Stomach (tissue), 9 donors: ENCODE data around the gene BCL6B. TPM values are rescaled to one million over a fixed set of nuclear protein-coding genes. Genes with fewer than 3 reads are reported as not detected.
"Not testable (repeated sequence)": the region's sequence is repeated elsewhere in the genome, so short reads cannot be mapped to it uniquely, and the experiment has no call there.

Source experiments
- DNase-seq, 2 donors: peaks; one replicate each; pipeline versions ENCODE4 v3.0.0 to v3.0.0-alpha.2; 2013 to 2019
- H3K27ac ChIP-seq, 5 donors: fragments of 200-600 bp in 4 of 5; sonication (generic) in 4 of 5; one replicate each; pipeline ENCODE4 v1.5.1; 2013 to 2019; ENCODE audit warnings: mild to moderate bottlenecking in 1 of 5, moderate library complexity in 1 of 5
- H3K27me3 ChIP-seq, 3 donors: fragments of 200-600 bp; sonication (generic); one replicate each; pipeline ENCODE4 v1.5.1; 2017 to 2019; ENCODE audit warnings: mixed run types in 1 of 3
- H3K36me3 ChIP-seq, 4 donors: fragments of 200-600 bp; sonication (generic); 1 replicate in 3 of 4; 2 replicates in 1 of 4; pipeline ENCODE4 v1.5.1; 2016 to 2019
- H3K4me1 ChIP-seq, 4 donors: fragments of 200-600 bp; sonication (generic); one replicate each; pipeline ENCODE4 v1.5.1; 2016 to 2019
- H3K4me3 ChIP-seq, 4 donors: fragments of 200-600 bp; sonication (generic) in 3 of 4; one replicate each; pipeline ENCODE4 v1.5.1; 2016 to 2019; ENCODE audit warnings: mild to moderate bottlenecking in 1 of 4
- H3K9me3 ChIP-seq, 4 donors: fragments of 200-600 bp; sonication (generic); one replicate each; pipeline ENCODE4 v1.5.1; 2016 to 2019
- EP300 ChIP-seq: sonication (generic); formaldehyde crosslinking; IDR thresholded peaks from one replicate; pipeline ENCODE4 v1.6.1; 2017; ENCODE audit warnings: antibody characterized with exemption
- POLR2A ChIP-seq, 4 donors: fragments of 450-650 bp; IDR thresholded peaks; one replicate each; pipeline ENCODE4 v1.6.1; 2016; ENCODE audit warnings: antibody characterized with exemption in 4 of 4, control low read depth in 2 of 4, mild to moderate bottlenecking in 1 of 4, moderate library complexity in 1 of 4
- POLR2AphosphoS5 ChIP-seq, 3 donors: sonication (generic); formaldehyde crosslinking; IDR thresholded peaks; one replicate each; pipeline ENCODE4 v1.6.1; 2016; ENCODE audit warnings: antibody characterized with exemption in 3 of 3
- WGBS, 5 donors: extraction: QIAGEN DNeasy Blood & Tissue Kit in 3 of 5; methylation state at CpG; one replicate each; pipeline versions ENCODE4 v1.1.5 to v1.1.7; 2013 to 2018; 5-methylcytosine and 5-hydroxymethylcytosine counted together
- intact Hi-C: fragments of 100-400 bp; cut with DNase I; formaldehyde crosslinking; loops from one replicate; pipeline ENCODE4 v1.15.1; 2023; ENCODE audit warnings: low total_unique reads
- polyA plus RNA-seq, 3 donors: library from polyadenylated mRNA; stranded (reverse); fragments of 200-250 nt; gene quantifications; one replicate each; pipeline ENCODE4 v1.2.3, GENCODE V29; 2013
- total RNA-seq, 5 donors: library from RNA; depleted of rRNA; stranded (reverse); fragments of >200 nt; gene quantifications; one replicate each; pipeline versions ENCODE4 v1.1.0 to v1.2.3, GENCODE V29; 2014 to 2016
- TF ChIP-seq, protein P1 (sequence below), 7 experiments: fragments of 450-650 bp in 4 of 7; fragments of 200-600 bp in 3 of 7; sonication (generic) in 3 of 7; IDR thresholded peaks; one replicate each; pipeline ENCODE4 v1.5.1; 2016 to 2019; ENCODE audit warnings: antibody characterized with exemption in 7 of 7, control low read depth in 2 of 7, mild to moderate bottlenecking in 1 of 7
- donor health status: healthy with polysubstance abuse.
- donor health status: Bipolar disorder and iron deficiency.
- donor health status: healthy.

The BCL6B gene
- total and polyA plus RNA-seq, 8 donors: 1.3 to 5.5 (median 3.6) TPM; not detected in 2

DNA sequence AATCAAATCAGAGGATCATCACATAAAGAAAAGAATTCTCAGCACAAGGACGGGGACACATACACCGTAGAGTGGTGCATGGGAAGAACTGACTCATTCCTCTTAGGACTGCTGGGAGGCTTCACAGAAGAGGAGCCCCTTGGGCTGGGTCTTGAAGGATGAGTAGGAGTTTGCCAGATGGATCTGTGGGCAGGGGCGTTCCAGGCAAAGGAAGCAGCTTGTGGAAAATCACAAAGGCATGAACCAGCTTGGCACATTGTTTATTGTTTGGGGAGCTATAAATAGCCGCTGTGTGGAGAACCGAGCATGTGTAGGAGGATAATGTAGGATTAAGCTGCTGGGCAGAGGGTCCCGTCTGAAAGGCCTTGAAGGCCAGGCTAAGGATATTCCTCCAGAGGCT is 26.1 kb downstream of the BCL6B start:
- H3K27ac ChIP-seq: no peak overlapping the region
- H3K4me1 ChIP-seq: peaks cover 10 to 38% (median 31%) of the 10 kb centered on the region in 4 donors
- intact Hi-C loops: no loop called here
- WGBS, 5 donors: 71 to 77% (median 74%) methylated on average over 6 of the region's 6 CpGs
- no peaks in the 10 kb centered on the region for H3K36me3 ChIP-seq
- no peak overlapping the region for H3K4me3 ChIP-seq
- H3K9me3 ChIP-seq: no peaks in the 10 kb centered on the region
- H3K27me3 ChIP-seq: peaks cover 0 to 47% (median 2%) of the 10 kb centered on the region in 3 donors
- TF ChIP-seq POLR2AphosphoS5 (IDR thresholded peaks at IDR 0.05): no peak
- TF ChIP-seq, protein P1, sequence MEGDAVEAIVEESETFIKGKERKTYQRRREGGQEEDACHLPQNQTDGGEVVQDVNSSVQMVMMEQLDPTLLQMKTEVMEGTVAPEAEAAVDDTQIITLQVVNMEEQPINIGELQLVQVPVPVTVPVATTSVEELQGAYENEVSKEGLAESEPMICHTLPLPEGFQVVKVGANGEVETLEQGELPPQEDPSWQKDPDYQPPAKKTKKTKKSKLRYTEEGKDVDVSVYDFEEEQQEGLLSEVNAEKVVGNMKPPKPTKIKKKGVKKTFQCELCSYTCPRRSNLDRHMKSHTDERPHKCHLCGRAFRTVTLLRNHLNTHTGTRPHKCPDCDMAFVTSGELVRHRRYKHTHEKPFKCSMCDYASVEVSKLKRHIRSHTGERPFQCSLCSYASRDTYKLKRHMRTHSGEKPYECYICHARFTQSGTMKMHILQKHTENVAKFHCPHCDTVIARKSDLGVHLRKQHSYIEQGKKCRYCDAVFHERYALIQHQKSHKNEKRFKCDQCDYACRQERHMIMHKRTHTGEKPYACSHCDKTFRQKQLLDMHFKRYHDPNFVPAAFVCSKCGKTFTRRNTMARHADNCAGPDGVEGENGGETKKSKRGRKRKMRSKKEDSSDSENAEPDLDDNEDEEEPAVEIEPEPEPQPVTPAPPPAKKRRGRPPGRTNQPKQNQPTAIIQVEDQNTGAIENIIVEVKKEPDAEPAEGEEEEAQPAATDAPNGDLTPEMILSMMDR (IDR thresholded peaks at IDR 0.05): no peak
- no peak for TF ChIP-seq EP300
- no peak for TF ChIP-seq POLR2A (IDR thresholded peaks at IDR 0.05)
- DNase-seq: no peak

DNA sequence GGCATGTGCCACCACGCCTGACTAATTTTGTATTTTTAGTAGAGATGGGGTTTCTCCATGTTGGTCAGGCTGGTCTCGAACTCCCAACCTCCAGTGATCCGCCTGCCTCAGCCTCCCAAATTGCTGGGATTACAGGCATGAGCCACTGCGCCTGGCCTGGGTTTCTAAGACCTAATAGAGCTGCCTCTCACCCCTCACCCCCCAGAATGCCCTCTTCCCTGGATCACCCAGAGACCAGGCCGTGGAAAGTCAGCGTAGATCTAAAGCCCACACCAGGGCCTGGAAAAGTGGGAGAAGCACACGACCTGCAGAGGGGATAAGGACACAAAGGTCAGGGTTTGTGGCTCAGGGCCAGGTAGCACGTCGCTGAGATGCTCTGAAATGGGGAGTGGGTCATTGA is 27.7 kb downstream of the BCL6B start:
- DNase-seq, H3K4me3 ChIP-seq, H3K36me3 ChIP-seq, H3K27ac ChIP-seq, intact Hi-C loops, H3K9me3 ChIP-seq: not testable (repeated sequence)
- WGBS, 5 donors: 77 to 85% (median 79%) methylated on average over 8 to 9 of the region's 9 CpGs
- H3K27me3 ChIP-seq: peaks cover 0 to 34% (median 0%) of the 10 kb centered on the region in 3 donors
- peaks cover 6 to 28% (median 21%) of the 10 kb centered on the region in 4 donors for H3K4me1 ChIP-seq

DNA sequence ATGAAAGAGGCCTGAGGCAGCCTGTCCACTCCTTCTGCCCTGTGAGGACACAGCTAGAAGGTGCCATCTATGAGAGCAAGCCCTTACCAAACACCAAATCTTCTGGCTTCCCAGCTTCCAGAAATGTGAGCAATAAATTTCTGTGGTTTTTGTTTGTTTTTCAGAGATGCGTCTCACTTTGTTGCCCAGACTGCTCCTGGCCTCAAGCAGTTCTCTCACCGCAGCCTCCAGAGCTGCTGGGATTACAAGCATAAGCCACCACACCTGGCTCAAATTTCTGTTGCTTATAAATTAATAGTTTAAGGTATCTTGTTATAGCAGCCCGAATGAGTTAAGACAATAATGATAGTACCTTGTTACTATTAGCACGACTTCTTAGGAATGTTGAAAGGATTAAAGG is 33.5 kb downstream of the BCL6B start:
- H3K36me3 ChIP-seq: no peaks in the 10 kb centered on the region
- DNase-seq: no peak
- H3K4me3 ChIP-seq: no peak overlapping the region
- H3K4me1 ChIP-seq: peaks cover 0 to 15% (median 3%) of the 10 kb centered on the region in 4 donors
- peaks cover 0 to 11% (median 0%) of the 10 kb centered on the region in 3 donors for H3K27me3 ChIP-seq
- 70 to 87% (median 75%) methylated on average over 4 of the region's 4 CpGs for WGBS, 5 donors
- TF ChIP-seq EP300 (no peak), POLR2AphosphoS5 (IDR thresholded peaks at IDR 0.05) (no peak), POLR2A (IDR thresholded peaks at IDR 0.05) (no peak)
- TF ChIP-seq, protein P1 (IDR thresholded peaks at IDR 0.05): no peak
- intact Hi-C loops: no loop called here
- no peak overlapping the region for H3K27ac ChIP-seq
- no peaks in the 10 kb centered on the region for H3K9me3 ChIP-seq

DNA sequence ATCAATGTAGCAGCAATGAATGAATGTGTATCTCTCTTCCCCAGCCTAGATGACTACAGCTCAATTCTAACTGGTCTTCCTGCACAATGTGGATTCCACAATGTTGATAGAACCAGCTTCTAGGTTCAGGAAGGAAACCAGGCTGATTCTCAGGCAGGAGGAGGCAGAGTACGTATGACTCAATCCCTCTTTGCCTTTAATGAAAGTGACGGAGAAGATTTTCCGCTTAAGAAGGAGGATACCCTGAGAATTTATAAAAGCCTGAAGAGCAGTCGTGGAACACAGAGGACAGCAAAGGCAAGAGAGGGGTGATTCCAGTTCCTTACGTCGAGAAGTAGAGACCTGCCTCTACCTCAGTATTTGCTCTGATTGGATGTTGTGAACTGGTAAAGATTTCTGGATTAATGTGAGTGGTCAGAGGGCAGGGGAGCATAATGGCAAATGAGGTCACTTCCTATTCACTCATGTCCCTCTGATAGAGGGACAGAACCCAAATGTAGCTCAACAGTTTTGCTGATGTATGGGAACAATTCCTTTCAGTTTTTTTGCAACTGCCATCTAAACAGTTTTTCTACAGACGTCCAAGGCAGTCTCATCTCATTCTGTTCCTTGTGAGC is 36.1 kb downstream of the BCL6B start:
- TF ChIP-seq EP300 (no peak), POLR2AphosphoS5 (IDR thresholded peaks at IDR 0.05) (no peak), POLR2A (IDR thresholded peaks at IDR 0.05) (no peak)
- TF ChIP-seq, protein P1 (IDR thresholded peaks at IDR 0.05): no peak
- no peak overlapping the region for H3K27ac ChIP-seq
- H3K27me3 ChIP-seq: peaks cover 0 to 23% (median 0%) of the 10 kb centered on the region in 3 donors
- H3K4me1 ChIP-seq: peaks cover 0 to 9% (median 0%) of the 10 kb centered on the region in 4 donors
- WGBS, 5 donors: 57 to 75% (median 70%) methylated on average over 7 of the region's 7 CpGs
- H3K4me3 ChIP-seq: no peak overlapping the region
- no peaks in the 10 kb centered on the region for H3K9me3 ChIP-seq
- no peaks in the 10 kb centered on the region for H3K36me3 ChIP-seq
- intact Hi-C loops: no loop called here
- no peak for DNase-seq

DNA sequence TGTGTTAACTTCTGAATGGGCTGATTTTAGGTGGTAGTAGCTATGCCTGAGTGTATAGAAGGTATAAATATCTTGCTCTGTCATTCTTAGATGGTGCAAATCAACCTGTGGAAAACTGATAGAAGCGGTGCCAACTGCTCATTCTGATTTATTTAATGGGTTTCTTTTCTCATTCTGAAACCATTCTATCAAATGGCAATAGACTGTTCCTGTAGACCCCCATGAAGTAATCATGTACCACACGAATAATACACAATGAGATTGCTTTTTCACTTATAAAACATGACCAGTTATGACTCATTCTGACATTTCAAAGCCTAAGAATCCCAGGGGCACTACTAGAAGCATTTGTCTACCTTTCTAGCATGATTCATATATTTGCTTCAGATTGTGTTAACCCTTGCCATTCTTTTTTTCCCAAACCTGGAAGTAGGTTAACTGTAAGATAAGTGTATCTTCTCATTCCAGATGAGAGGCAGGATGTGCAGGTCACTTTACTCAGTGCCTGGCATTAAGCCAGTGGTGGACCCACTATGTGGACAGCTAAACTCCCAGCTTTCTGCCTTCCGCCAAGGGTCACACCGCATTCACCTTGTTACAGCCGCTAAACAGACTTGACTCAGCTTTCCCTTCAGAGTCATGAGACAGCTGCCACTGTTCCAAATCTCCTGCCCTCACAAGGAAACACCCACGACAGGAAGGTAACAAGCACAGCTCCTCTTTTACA is 37.5 kb downstream of the BCL6B start:
- Histone ChIP-seq H3K9me3 (no peaks in the 10 kb centered on the region), H3K4me3 (no peak overlapping the region), H3K27ac (peak overlapping the region in 2 of 5 donors; percentile 20 to 38), H3K36me3 (no peaks in the 10 kb centered on the region), H3K27me3 (peaks cover 0 to 37% (median 0%) of the 10 kb centered on the region in 3 donors), H3K4me1 (peaks cover 0 to 9% (median 0%) of the 10 kb centered on the region in 4 donors)
- TF ChIP-seq POLR2A (IDR thresholded peaks at IDR 0.05) (no peak), EP300 (no peak), POLR2AphosphoS5 (IDR thresholded peaks at IDR 0.05) (peak in 1 of 3 donors; percentile 5)
- WGBS, 5 donors: 15 to 34% (median 22%) methylated on average over 6 of the region's 6 CpGs
- DNase-seq: peak; percentile 27 to 64
- intact Hi-C loops: no loop called here
